ENCODE measurements around the gene VCAN. TPM values are rescaled to one million over a fixed set of nuclear protein-coding genes. Genes with fewer than 3 reads are reported as not detected.

VCAN gene
- total and polyA plus RNA-seq, 2 of the 8 experiments (the other 6 are each of a cell fraction or from before 2014, with no cell fraction given), result 146 to 404 TPM

DNA sequence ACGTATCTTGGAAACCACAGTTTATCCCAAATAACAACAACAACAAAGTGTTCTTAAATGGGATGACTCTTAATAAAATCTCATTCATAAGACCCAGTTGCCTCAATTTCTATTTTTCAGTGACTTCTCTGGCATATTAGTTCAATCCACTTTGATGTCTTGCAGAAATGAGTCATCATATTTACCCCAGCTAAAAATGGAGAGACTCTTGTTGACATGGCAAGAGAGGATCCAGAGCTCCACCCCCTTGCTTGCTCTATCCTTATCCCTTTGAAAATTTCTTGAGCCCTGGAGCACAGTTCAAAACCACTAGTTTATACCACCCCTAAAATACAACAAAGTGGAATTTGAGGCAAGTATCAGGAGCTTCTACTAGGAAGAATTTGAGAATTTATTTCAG lies 20.8 kb downstream of the VCAN start:
- H3K4me2 ChIP-seq (ENCODE audit: insufficient read depth in 1 of 2, low read depth in 2 of 2, low read length in 2 of 2), result no peak overlapping the region
- H3K79me2 ChIP-seq (ENCODE audit: control insufficient read depth in 1 of 2, insufficient read depth in 2 of 2, low read length in 2 of 2), result peaks cover 0 to 37% of the 10 kb centered on the region in 2 experiments; a peak in 2 of 4 replicates
- ChIA-PET POLR2A (ENCODE audit: partially characterized antibody) (interaction anchor here (0.6 kb wide), 1 partner anchor 271 kb away, joined by 3 read pairs; no protein-coding TSS in a partner anchor), CTCF (ENCODE audit: partially characterized antibody) (no interaction called here)
- H3K4ac ChIP-seq (replicated peaks; ENCODE audit: insufficient read length, low read depth, low read length), result no peak overlapping the region
- 100% methylated on average over 1 of the region's 1 CpG; no CpG with 5 or more reads in 1 of the 2 experiments for WGBS, 2 experiments (ENCODE audit: extremely low coverage in 1 of 2, insufficient coverage in 1 of 2, insufficient read length in 1 of 2, insufficient replicate concordance in 2 of 2, low coverage in 1 of 2, low lambda C conversion rate in 2 of 2, missing lambda C conversion rate in 1 of 2)
- no peak overlapping the region for H2AK5ac ChIP-seq (ENCODE audit: low read depth, low read length)
- DNase-seq (ENCODE audit: low read depth in 1 of 2, low spot score in 2 of 2), result no peak
- no peaks in the 10 kb centered on the region for H3K27me3 ChIP-seq (replicated peaks in 1 of 4; ENCODE audit: control insufficient read depth in 3 of 4, extremely low read depth in 1 of 4, insufficient read depth in 3 of 4, low read length in 3 of 4)
- H4K8ac ChIP-seq (ENCODE audit: extremely low read depth, insufficient read depth, low read length), result no peak overlapping the region
- H4K5ac ChIP-seq (ENCODE audit: insufficient read length, low read depth, low read length), result no peak overlapping the region
- peaks cover 8 to 67% (median 30%) of the 10 kb centered on the region in 4 experiments; a peak in 7 of 8 replicates for H3K36me3 ChIP-seq (ENCODE audit: control insufficient read depth in 2 of 4, insufficient read depth in 4 of 4, low read length in 3 of 4)
- no peak overlapping the region for H2BK20ac ChIP-seq (ENCODE audit: low read length)
- H3K18ac ChIP-seq (ENCODE audit: extremely low read depth, low read length), result no peak overlapping the region
- H2BK120ac ChIP-seq (replicated peaks; ENCODE audit: low read depth, low read length), result no peak overlapping the region
- no peak overlapping the region for H2BK12ac ChIP-seq (ENCODE audit: low read depth, low read length)
- H2BK5ac ChIP-seq (ENCODE audit: low read depth, low read length), result no peak overlapping the region
- no peak for FAIRE-seq
- H3K79me1 ChIP-seq (ENCODE audit: low read depth, low read length), result no peaks in the 10 kb centered on the region
- no peak overlapping the region for H3K14ac ChIP-seq (ENCODE audit: insufficient read length)
- H3K23me2 ChIP-seq (ENCODE audit: low read depth, low read length), result no peaks in the 10 kb centered on the region
- H3K9me3 ChIP-seq (ENCODE audit: insufficient read depth in 2 of 2, low read depth in 1 of 2, low read length in 1 of 2), result no peaks in the 10 kb centered on the region
- no peak overlapping the region for H4K91ac ChIP-seq (replicated peaks; ENCODE audit: insufficient read length, low read length)
- peaks cover 0 to 10% (median 1%) of the 10 kb centered on the region in 4 experiments; a peak in 3 of 7 replicates for H3K4me1 ChIP-seq (replicated peaks in 1 of 4; ENCODE audit: control insufficient read depth in 3 of 4, insufficient read depth in 4 of 4, low read length in 3 of 4)
- H3K4me3 ChIP-seq (ENCODE audit: extremely low read depth in 1 of 4, insufficient read depth in 2 of 4, low read depth in 3 of 4, low read length in 4 of 4), result no peak overlapping the region
- H3K56ac ChIP-seq (replicated peaks; ENCODE audit: insufficient read length, low read depth, low read length), result no peak overlapping the region
- no peak overlapping the region for H2BK15ac ChIP-seq (ENCODE audit: low read length)
- no peaks in the 10 kb centered on the region for H4K20me1 ChIP-seq (replicated peaks in 1 of 2; ENCODE audit: control insufficient read depth in 1 of 2, insufficient read depth in 2 of 2, low read length in 2 of 2)
- H2AFZ ChIP-seq (ENCODE audit: low read length), result no peak overlapping the region
- H3K23ac ChIP-seq (ENCODE audit: insufficient read length), result no peak overlapping the region
- H3K9ac ChIP-seq (replicated peaks in 1 of 4; ENCODE audit: extremely low read depth in 1 of 4, low read depth in 3 of 4, low read length in 3 of 4), result no peak overlapping the region
- H3K27ac ChIP-seq (ENCODE audit: low read depth, low read length), result no peak overlapping the region
- TF ChIP-seq RXRA (IDR thresholded peaks at IDR 0.05; ENCODE audit: insufficient read depth, low read depth, low read length), result no peak
- no peak for TF ChIP-seq SRF (IDR thresholded peaks at IDR 0.05; ENCODE audit: low read depth, low read length)

Data from H1 (cell line).